ENCODE data around the gene GPAT3.

Gene GPAT3

GRCh38 chr4:83605210-83605609 lies 69.3 kb downstream of the GPAT3 start:
- no peak for DNase-seq (ENCODE audit: low spot score)
- TF ChIP-seq CTCF (IDR thresholded peaks at IDR 0.05; ENCODE audit: extremely low read depth, missing control alignments) = no peak

GRCh38 chr4:83605744-83606172 lies 69.8 kb downstream of the GPAT3 start:
- no peak for TF ChIP-seq CTCF (IDR thresholded peaks at IDR 0.05; ENCODE audit: extremely low read depth, missing control alignments)

GRCh38 chr4:83606460-83606859 lies 70.6 kb downstream of the GPAT3 start:
- TF ChIP-seq CTCF (IDR thresholded peaks at IDR 0.05; ENCODE audit: extremely low read depth, missing control alignments) = no peak
- DNase-seq (ENCODE audit: low spot score) = no peak

More at GRCh38 chr4:83605744-83606172, 69.8 kb downstream of the GPAT3 start:
- DNase-seq (ENCODE audit: low spot score) = no peak

- no peak for TF ChIP-seq CTCF (IDR thresholded peaks at IDR 0.05; ENCODE audit: extremely low read depth, missing control alignments)
- DNase-seq (ENCODE audit: low spot score) = no peak
Measured at GRCh38 chr4:83606898-83607297, 71.0 kb downstream of the GPAT3 start.

GRCh38 chr4:83609365-83609764 lies 73.5 kb downstream of the GPAT3 start:
- no peak for TF ChIP-seq CTCF (IDR thresholded peaks at IDR 0.05; ENCODE audit: extremely low read depth, missing control alignments)
- DNase-seq (ENCODE audit: low spot score) = no peak

- no peak for DNase-seq (ENCODE audit: low spot score)
- TF ChIP-seq CTCF (IDR thresholded peaks at IDR 0.05; ENCODE audit: extremely low read depth, missing control alignments) = no peak
Measured at GRCh38 chr4:83610729-83611128, 74.8 kb downstream of the GPAT3 start.

GRCh38 chr4:83613023-83613422 lies 77.1 kb downstream of the GPAT3 start:
- no peak for TF ChIP-seq CTCF (IDR thresholded peaks at IDR 0.05; ENCODE audit: extremely low read depth, missing control alignments)
- no peak for DNase-seq (ENCODE audit: low spot score)

All from GM20000 (cell line).